ENCODE measurements around the gene DGUOK.
"Not testable (repeated sequence)": the region's sequence is repeated elsewhere in the genome, so short reads cannot be mapped to it uniquely, and the experiment has no call there.

Gene DGUOK

GRCh38 chr2:73926493-73927327 is at the start of gene DGUOK:
Gene DGUOK (plus strand): TSS chr2:73926880. CDS start chr2:73926911, 31 bp downstream.
- peak; percentile 96 for DNase-seq

- DNase-seq = no peak
These were observed 49.4 kb upstream of the DGUOK start for GRCh38 chr2:73877071-73877802.

- not testable (repeated sequence) for DNase-seq
These were observed 48.7 kb upstream of the DGUOK start for GRCh38 chr2:73877984-73878383.

- no peak for DNase-seq
These were observed 41.3 kb upstream of the DGUOK start for GRCh38 chr2:73885406-73885805.

GRCh38 chr2:73886357-73886756 is 40.3 kb upstream of the DGUOK start:
- no peak for DNase-seq

- not testable (repeated sequence) for DNase-seq
These were observed 38.9 kb upstream of the DGUOK start for GRCh38 chr2:73887596-73888353.

- no peak for DNase-seq
These were observed 38.3 kb upstream of the DGUOK start for GRCh38 chr2:73888388-73888787.

- no peak for DNase-seq
These were observed 37.5 kb upstream of the DGUOK start for GRCh38 chr2:73889206-73889605.

GRCh38 chr2:73890301-73891092 is 36.2 kb upstream of the DGUOK start:
- DNase-seq = no peak

- DNase-seq = no peak
These were observed 35.3 kb upstream of the DGUOK start for GRCh38 chr2:73891276-73891901.

- DNase-seq = no peak
These were observed 33.9 kb upstream of the DGUOK start, which contains the start of gene ACTG2 for GRCh38 chr2:73892631-73893329. Gene ACTG2 (plus strand): TSS chr2:73893008. CDS start chr2:73901312, 8,304 bp downstream.

GRCh38 chr2:73893764-73894474 is 32.8 kb upstream of the DGUOK start:
- DNase-seq = no peak

- DNase-seq = no peak
These were observed 32.2 kb upstream of the DGUOK start for GRCh38 chr2:73894475-73894850.

- no peak for DNase-seq
These were observed 31.8 kb upstream of the DGUOK start for GRCh38 chr2:73894877-73895276.

- no peak for DNase-seq
These were observed 31.2 kb upstream of the DGUOK start for GRCh38 chr2:73895473-73895872.

- DNase-seq = no peak
These were observed 30.1 kb upstream of the DGUOK start for GRCh38 chr2:73896362-73897239.

GRCh38 chr2:73897240-73897583 is 29.5 kb upstream of the DGUOK start:
- DNase-seq = no peak

- DNase-seq = no peak
These were observed 28.7 kb upstream of the DGUOK start for GRCh38 chr2:73897934-73898333.

- no peak for DNase-seq
These were observed 26.8 kb upstream of the DGUOK start for GRCh38 chr2:73899801-73900336.

Measured in NK-92 treated with Interleukin-12 subunit alpha and Interleukin-12 subunit beta, amount 100 ng/mL, for 24 hours (cell line).